Kidney glomerular epithelial cell (primary cell): ENCODE data around the gene ZCRB1.
"Not testable (repeated sequence)": the region's sequence is repeated elsewhere in the genome, so short reads cannot be mapped to it uniquely, and the experiment has no call there.

Source experiments
- DNase-seq: peaks from one replicate; lab custom pipeline; 2025; lab: John Stamatoyannopoulos, UW

ZCRB1 gene

GRCh38 chr12:42325653-42326474 lies at the start of gene ZCRB1, which contains the start of gene PPHLN1:
Gene ZCRB1, minus strand, starts transcription at chr12:42326094. Its CDS starts 1,992 bp downstream, at chr12:42324102.
Gene PPHLN1, plus strand, starts transcription at chr12:42326167. Its CDS starts 9,736 bp downstream, at chr12:42335903.
- DNase-seq, result peak; percentile 75

- no peak for DNase-seq
Observed at GRCh38 chr12:42373669-42374068, 47.8 kb upstream of the ZCRB1 start.

- peak; percentile 22 for DNase-seq
Observed at GRCh38 chr12:42372154-42372791, 46.4 kb upstream of the ZCRB1 start.

- no peak for DNase-seq
Observed at GRCh38 chr12:42370013-42370412, 44.1 kb upstream of the ZCRB1 start.

GRCh38 chr12:42365486-42365885 lies 39.6 kb upstream of the ZCRB1 start:
- DNase-seq, result no peak

GRCh38 chr12:42364692-42365091 lies 38.8 kb upstream of the ZCRB1 start:
- no peak for DNase-seq

- DNase-seq, result peak; percentile 23
Observed at GRCh38 chr12:42362647-42363260, 36.9 kb upstream of the ZCRB1 start.

- DNase-seq, result no peak
Observed at GRCh38 chr12:42361909-42362646, 36.2 kb upstream of the ZCRB1 start.

GRCh38 chr12:42360747-42361403 lies 35.0 kb upstream of the ZCRB1 start:
- no peak for DNase-seq

GRCh38 chr12:42356344-42356743 lies 30.4 kb upstream of the ZCRB1 start:
- DNase-seq, result no peak

- not testable (repeated sequence) for DNase-seq
Observed at GRCh38 chr12:42350021-42350407, 24.1 kb upstream of the ZCRB1 start.

GRCh38 chr12:42349119-42350020 lies 23.5 kb upstream of the ZCRB1 start:
- not testable (repeated sequence) for DNase-seq

GRCh38 chr12:42346403-42347002 lies 20.6 kb upstream of the ZCRB1 start:
- no peak for DNase-seq

- no peak for DNase-seq
Observed at GRCh38 chr12:42343721-42344120, 17.8 kb upstream of the ZCRB1 start.

GRCh38 chr12:42342028-42342427 lies 16.1 kb upstream of the ZCRB1 start:
- DNase-seq, result no peak

- DNase-seq, result no peak
Observed at GRCh38 chr12:42338280-42338679, 12.4 kb upstream of the ZCRB1 start.

GRCh38 chr12:42336286-42336685 lies 10.4 kb upstream of the ZCRB1 start:
- no peak for DNase-seq

GRCh38 chr12:42332301-42333285 lies 6.7 kb upstream of the ZCRB1 start:
- peak; percentile 9 for DNase-seq

- DNase-seq, result not testable (repeated sequence)
Observed at GRCh38 chr12:42330097-42330496, 4.2 kb upstream of the ZCRB1 start.
